Hematopoietic multipotent progenitor cell treated with erythropoietin and hydrocortisone succinate and interleukin-3 and kit ligand, for 4 days (in vitro differentiated cells): ENCODE measurements around the gene RNASE8.
A peak's percentile ranks its signal among the peaks of the same experiment; 100 is the strongest.

Experiments
- DNase-seq: peaks from one replicate; pipeline ENCODE4 v3.0.0-alpha.2; 2015

The RNASE8 gene

GRCh38 chr14:21054123-21054767, 3.4 kb upstream of the RNASE8 start:
- DNase-seq = peak; percentile 15

- DNase-seq = no peak
Measured at GRCh38 chr14:21054768-21055145, 2.9 kb upstream of the RNASE8 start.

- no peak for DNase-seq
Measured at GRCh38 chr14:21055432-21056117, 2.0 kb upstream of the RNASE8 start.

- DNase-seq = no peak
Measured at GRCh38 chr14:21056520-21057163, 980 bp upstream of the RNASE8 start.

- DNase-seq = no peak
Measured at GRCh38 chr14:21058903-21059302, 1.3 kb downstream of the RNASE8 start.

GRCh38 chr14:21059842-21060613, 2.4 kb downstream of the RNASE8 start:
- no peak for DNase-seq

- DNase-seq = no peak
Measured at GRCh38 chr14:21060614-21061346, 3.2 kb downstream of the RNASE8 start.

- no peak for DNase-seq
Measured at GRCh38 chr14:21061347-21061668, 3.7 kb downstream of the RNASE8 start.

- DNase-seq = no peak
Measured at GRCh38 chr14:21063479-21063878, 5.9 kb downstream of the RNASE8 start.

- peak; percentile 41 for DNase-seq
Measured at GRCh38 chr14:21066882-21067502, 9.4 kb downstream of the RNASE8 start.

- DNase-seq = peak; percentile 89
Measured at GRCh38 chr14:21068521-21069387, 11.1 kb downstream of the RNASE8 start.

GRCh38 chr14:21069388-21070082, 11.9 kb downstream of the RNASE8 start:
- DNase-seq = peak; percentile 15

- peak; percentile 41 for DNase-seq
Measured at GRCh38 chr14:21070083-21070609, 12.5 kb downstream of the RNASE8 start, which contains the start of gene ARHGEF40. Gene ARHGEF40 (plus strand): TSS chr14:21070304. CDS start chr14:21070397, 93 bp downstream.

GRCh38 chr14:21070610-21071224, 13.1 kb downstream of the RNASE8 start:
- no peak for DNase-seq

GRCh38 chr14:21071225-21072030, 13.8 kb downstream of the RNASE8 start:
- peak; percentile 92 for DNase-seq

- DNase-seq = peak; percentile 70
Measured at GRCh38 chr14:21072031-21072473, 14.4 kb downstream of the RNASE8 start.

- no peak for DNase-seq
Measured at GRCh38 chr14:21072781-21073339, 15.2 kb downstream of the RNASE8 start.

GRCh38 chr14:21073921-21074320, 16.3 kb downstream of the RNASE8 start:
- DNase-seq = no peak
